Left ventricle myocardium inferior (tissue), 1 donor: Measurements from ENCODE around the gene MYOZ3. TPM values are rescaled to one million over a fixed set of nuclear protein-coding genes. Genes with fewer than 3 reads are reported as not detected.

ENCODE experiments used
- DNase-seq: peaks from one replicate; pipeline ENCODE4 v3.0.0-alpha.2; 2020
- H3K27ac ChIP-seq: fragments of 200-600 bp; replicated peaks from 2 replicates; pipeline ENCODE4 v1.8.0; 2021
- H3K27me3 ChIP-seq: fragments of 200-600 bp; 2 replicates; pipeline ENCODE4 v1.8.0; 2021; ENCODE audit warnings: low read depth
- H3K36me3 ChIP-seq: fragments of 200-600 bp; 2 replicates; pipeline ENCODE4 v1.8.0; 2021
- H3K4me1 ChIP-seq: fragments of 200-600 bp; 2 replicates; pipeline ENCODE4 v1.8.0; 2021
- H3K4me3 ChIP-seq: fragments of 200-600 bp; 2 replicates; pipeline ENCODE4 v1.8.0; 2021; ENCODE audit warnings: mild to moderate bottlenecking, moderate library complexity
- H3K9me3 ChIP-seq: fragments of 200-600 bp; replicated peaks from 2 replicates; pipeline ENCODE4 v1.8.0; 2021
- intact Hi-C: fragments of 100-400 bp; cut with micrococcal nuclease; formaldehyde crosslinking; loops from one replicate; pipeline ENCODE4 v1.11.0; 2022
- total RNA-seq: library from RNA; stranded (reverse); fragmentation: NEBNext Ultra II Directional; extraction: Animal tissue kit (Norgen Biotek cat#: 25700); gene quantifications from one replicate; pipeline ENCODE4 v1.2.1, GENCODE V29; 2021
- TF ChIP-seq, protein P1 (sequence below): fragments of 200-600 bp; IDR thresholded peaks from 2 replicates; pipeline ENCODE4 v1.8.0; 2021; ENCODE audit warnings: antibody characterized with exemption, mild to moderate bottlenecking, borderline replicate concordance
- donor health status: DM: no; HTN: yes; CAD: no; lungs with severe emphysema.

MYOZ3 gene
- total RNA-seq, 1 donor from 2014 or later: 6.2 TPM

DNA sequence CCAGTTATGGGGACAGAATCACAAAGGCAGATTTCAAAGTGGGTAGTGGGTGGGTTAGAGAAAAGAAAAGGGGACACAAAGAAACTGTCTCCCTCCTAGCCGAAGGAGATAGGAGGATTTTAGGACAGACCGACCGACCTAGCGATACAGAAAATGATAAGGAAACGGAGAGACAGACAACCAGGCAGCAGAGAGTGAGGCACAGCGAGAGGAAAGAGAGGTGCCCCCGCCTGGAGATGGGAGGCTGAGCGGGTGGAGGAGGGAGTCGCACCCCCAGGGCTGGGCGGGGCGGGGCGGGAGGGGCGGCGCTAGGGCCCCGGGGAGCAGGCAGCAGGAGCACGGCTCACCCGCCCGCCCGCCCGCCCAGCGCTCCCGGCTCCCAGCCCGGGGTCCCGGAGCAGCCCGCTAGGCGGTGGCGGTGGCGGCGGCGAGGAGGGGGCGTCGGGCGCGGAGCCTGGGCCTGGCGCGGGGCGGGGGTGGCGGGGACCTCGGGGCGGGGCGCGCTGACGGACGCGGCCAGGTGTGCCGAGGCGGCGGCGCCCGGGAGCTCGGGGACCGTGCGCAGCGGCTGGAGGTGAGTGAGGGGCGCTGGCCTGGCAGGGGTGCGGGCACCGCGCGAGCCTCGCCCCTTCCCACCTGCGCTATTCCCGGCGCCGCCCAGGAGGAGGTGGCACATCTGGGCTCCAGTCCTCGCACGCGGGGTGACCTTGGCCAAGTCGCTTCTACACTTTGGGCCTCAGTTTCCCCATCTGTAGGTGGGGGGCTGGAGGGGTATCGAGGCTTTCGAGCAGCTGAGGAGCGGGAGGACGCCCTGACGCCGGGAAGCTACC lies 36.5 kb upstream of the MYOZ3 start:
- DNase-seq: peak; percentile 60
- Histone ChIP-seq H3K4me3 (peak overlapping the region; percentile 93), H3K4me1 (peaks cover 94% of the 10 kb centered on the region), H3K36me3 (no peaks in the 10 kb centered on the region), H3K9me3 (no peaks in the 10 kb centered on the region), H3K27ac (peak overlapping the region; percentile 99), H3K27me3 (no peaks in the 10 kb centered on the region)
- intact Hi-C loops: no loop called here
- TF ChIP-seq, protein P1, sequence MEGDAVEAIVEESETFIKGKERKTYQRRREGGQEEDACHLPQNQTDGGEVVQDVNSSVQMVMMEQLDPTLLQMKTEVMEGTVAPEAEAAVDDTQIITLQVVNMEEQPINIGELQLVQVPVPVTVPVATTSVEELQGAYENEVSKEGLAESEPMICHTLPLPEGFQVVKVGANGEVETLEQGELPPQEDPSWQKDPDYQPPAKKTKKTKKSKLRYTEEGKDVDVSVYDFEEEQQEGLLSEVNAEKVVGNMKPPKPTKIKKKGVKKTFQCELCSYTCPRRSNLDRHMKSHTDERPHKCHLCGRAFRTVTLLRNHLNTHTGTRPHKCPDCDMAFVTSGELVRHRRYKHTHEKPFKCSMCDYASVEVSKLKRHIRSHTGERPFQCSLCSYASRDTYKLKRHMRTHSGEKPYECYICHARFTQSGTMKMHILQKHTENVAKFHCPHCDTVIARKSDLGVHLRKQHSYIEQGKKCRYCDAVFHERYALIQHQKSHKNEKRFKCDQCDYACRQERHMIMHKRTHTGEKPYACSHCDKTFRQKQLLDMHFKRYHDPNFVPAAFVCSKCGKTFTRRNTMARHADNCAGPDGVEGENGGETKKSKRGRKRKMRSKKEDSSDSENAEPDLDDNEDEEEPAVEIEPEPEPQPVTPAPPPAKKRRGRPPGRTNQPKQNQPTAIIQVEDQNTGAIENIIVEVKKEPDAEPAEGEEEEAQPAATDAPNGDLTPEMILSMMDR: peak; percentile 27

DNA sequence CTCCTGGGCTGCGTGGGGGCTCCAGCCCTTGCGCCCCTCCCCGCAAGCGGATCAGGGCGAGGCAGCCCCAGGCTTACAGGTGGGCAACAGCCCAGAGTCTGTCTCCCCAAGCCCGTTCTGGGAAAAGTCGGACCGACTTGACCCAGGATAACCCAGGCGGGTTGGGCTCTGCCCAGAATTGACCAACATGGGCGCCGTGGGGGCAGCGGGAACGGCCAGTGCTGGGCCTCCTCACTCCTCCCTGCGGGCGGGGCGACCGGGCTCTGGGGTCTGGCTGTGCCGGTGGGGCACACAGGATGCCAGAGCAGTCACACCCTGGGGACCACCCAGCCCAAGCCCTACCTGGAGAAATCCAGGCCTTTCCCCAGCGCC lies 35.9 kb upstream of the MYOZ3 start:
- TF ChIP-seq, protein P1: no peak
- no peaks in the 10 kb centered on the region for H3K9me3 ChIP-seq
- peak overlapping the region; percentile 93 for H3K4me3 ChIP-seq
- no peaks in the 10 kb centered on the region for H3K36me3 ChIP-seq
- DNase-seq: peak; percentile 63
- H3K27ac ChIP-seq: peak overlapping the region; percentile 99
- intact Hi-C loops: no loop called here
- no peaks in the 10 kb centered on the region for H3K27me3 ChIP-seq
- peaks cover 94% of the 10 kb centered on the region for H3K4me1 ChIP-seq

DNA sequence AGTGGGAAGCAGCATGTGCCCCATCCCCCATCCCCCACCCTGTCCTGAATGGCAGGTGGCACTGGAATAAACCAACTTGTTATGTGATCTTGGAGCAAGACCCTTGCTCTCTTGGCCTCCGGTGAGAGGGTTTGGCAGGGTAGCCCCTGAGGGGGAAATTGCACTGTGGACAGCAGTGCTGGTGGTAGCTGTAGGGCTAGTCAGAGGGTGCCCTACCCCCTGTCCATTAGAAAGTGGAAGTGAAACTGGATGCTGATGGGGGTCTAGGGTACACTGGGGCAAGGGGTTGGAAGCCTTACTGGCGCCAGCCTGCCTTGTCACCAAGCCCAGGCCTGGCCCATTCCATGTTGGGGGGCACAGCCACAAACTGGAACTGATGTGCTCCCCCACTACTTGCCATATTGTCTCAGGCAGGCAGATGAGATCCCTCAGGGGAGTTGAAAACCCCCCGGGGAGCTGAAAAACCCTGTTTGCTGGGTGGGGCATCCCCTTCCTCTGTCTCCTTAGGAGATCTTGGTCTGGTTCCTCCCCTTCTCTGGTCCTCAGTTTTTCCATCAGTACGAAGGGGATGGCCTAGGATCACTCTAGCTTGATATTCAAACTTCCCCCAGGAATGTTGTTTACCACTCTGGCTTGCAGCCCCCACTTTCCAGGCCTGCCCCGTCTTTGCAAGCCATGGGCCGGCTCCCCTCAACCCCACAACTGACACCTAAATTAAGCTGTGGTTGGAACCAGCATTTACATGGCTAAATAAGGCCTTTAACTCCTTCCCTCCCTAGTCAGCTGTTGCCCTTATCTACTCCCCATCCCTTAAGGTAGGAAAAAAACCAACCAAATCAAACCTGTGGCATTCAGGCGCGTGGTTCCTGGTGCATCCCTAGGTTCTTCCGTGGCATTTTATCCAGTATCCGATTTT lies 35.0 kb upstream of the MYOZ3 start:
- no peak for DNase-seq
- Histone ChIP-seq H3K27ac (peak overlapping the region; percentile 99), H3K36me3 (no peaks in the 10 kb centered on the region), H3K4me1 (peaks cover 94% of the 10 kb centered on the region), H3K9me3 (no peaks in the 10 kb centered on the region), H3K27me3 (no peaks in the 10 kb centered on the region), H3K4me3 (peak overlapping the region; percentile 93)
- TF ChIP-seq, protein P1: no peak
- intact Hi-C loops: no loop called here

DNA sequence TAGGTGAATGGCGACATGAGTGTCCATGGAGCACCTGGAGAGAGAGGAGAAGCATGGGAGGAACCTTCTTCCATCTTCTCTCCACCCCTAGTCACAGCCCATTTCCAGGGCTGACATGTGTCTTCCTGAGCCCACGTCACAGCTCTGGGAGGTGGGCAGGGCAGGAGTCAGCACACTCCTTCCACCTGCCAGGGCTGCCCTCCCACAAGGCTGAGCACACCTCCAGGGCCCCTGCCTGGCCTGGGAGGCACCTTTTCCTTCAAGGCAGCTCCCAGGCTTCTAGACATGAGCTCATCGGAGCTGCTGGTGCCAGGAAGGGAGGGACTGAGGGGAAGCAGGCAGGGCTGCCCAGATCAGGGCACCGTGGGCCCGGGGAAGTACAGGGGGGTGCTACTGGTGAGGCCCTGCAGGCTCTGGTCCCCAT lies 34.2 kb upstream of the MYOZ3 start:
- peak overlapping the region; percentile 93 for H3K4me3 ChIP-seq
- peak; percentile 48 for DNase-seq
- H3K36me3 ChIP-seq: no peaks in the 10 kb centered on the region
- H3K27me3 ChIP-seq: no peaks in the 10 kb centered on the region
- H3K4me1 ChIP-seq: peaks cover 94% of the 10 kb centered on the region
- TF ChIP-seq, protein P1: no peak
- H3K9me3 ChIP-seq: no peaks in the 10 kb centered on the region
- peak overlapping the region; percentile 99 for H3K27ac ChIP-seq
- intact Hi-C loops: no loop called here

DNA sequence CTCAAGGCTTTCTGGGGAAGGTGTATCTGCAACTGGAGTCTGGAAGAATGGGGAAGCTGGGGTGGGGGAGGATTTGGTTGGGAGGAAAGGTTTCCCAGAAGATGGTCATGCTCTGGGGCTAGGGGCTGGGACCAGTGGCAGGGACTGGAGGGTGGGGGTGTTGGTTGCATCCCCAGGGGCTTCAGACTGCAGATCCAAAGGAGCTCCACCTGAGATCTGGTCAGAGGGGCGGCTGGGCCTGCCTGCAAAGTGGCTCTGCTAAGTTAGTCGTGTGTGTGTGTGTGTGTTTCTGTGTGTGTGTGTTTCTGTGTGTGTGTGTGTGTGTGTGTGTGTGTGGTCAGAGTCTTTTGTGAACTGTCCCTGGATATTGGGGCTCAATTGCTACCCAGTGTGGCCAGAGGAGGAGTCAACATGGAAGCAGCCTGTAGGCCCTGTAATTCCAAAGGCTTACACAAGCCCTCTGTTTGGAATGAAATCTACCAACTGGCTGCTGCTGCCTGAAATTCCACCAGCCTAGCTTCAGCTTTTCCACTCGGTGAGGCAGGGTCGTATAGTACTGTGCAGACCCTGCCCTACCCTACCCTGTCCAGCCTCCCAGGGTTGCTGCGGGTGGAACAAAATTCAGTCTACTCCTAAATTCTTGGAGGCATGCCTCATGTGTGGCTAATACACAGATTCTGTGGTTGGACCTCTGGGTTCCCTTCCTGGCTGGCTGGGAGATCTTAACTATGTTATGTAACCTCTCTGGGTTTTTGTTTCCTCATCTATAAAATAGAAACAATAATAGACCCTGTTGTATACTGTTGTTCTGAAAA lies 33.1 kb upstream of the MYOZ3 start:
- Histone ChIP-seq H3K9me3 (no peaks in the 10 kb centered on the region), H3K36me3 (no peaks in the 10 kb centered on the region), H3K27ac (peak overlapping the region; percentile 99), H3K27me3 (no peaks in the 10 kb centered on the region), H3K4me3 (peak overlapping the region; percentile 93), H3K4me1 (peaks cover 94% of the 10 kb centered on the region)
- TF ChIP-seq, protein P1: no peak
- no peak for DNase-seq
- intact Hi-C loops: no loop called here
